Endodermal cell (in vitro differentiated cells): ENCODE measurements around the gene NFIA. TPM values are rescaled to one million over a fixed set of nuclear protein-coding genes. Genes with fewer than 3 reads are reported as not detected.

Experiments used
- DNase-seq: peaks from one replicate; pipeline ENCODE4 v3.0.0-alpha.2; 2017
- H3K27ac ChIP-seq: 2 replicates; pipeline ENCODE4 v1.5.1; 2013; ENCODE audit warnings: mild to moderate bottlenecking, low read depth, low read length, moderate library complexity
- H3K27me3 ChIP-seq: 2 replicates; pipeline ENCODE4 v1.6.1; 2013; ENCODE audit warnings: mild to moderate bottlenecking, low read length, moderate library complexity; ENCODE audit not compliant: insufficient read depth, control insufficient read depth, poor library complexity, severe bottlenecking
- H3K36me3 ChIP-seq: 2 replicates; pipeline ENCODE4 v1.7.0; 2013; ENCODE audit warnings: mild to moderate bottlenecking, low read length, moderate library complexity; ENCODE audit not compliant: control insufficient read depth, insufficient read depth
- H3K4me1 ChIP-seq: one replicate; pipeline ENCODE4 v1.7.0; 2013; ENCODE audit warnings: low read length; ENCODE audit not compliant: control insufficient read depth, insufficient read depth
- H3K4me3 ChIP-seq: 2 replicates; pipeline ENCODE4 v1.5.1; 2013; ENCODE audit warnings: mild to moderate bottlenecking, low read length, moderate library complexity
- H3K9ac ChIP-seq: 2 replicates; pipeline ENCODE4 v1.6.1; 2013; ENCODE audit warnings: mild to moderate bottlenecking, low read length, moderate library complexity; ENCODE audit not compliant: poor library complexity, severe bottlenecking; ENCODE audit errors: extremely low read depth
- H3K9me3 ChIP-seq: 2 replicates; pipeline ENCODE4 v1.6.1; 2013; ENCODE audit warnings: mild to moderate bottlenecking, low read length, moderate library complexity; ENCODE audit not compliant: control insufficient read depth
- H3K27ac Mint-ChIP-seq: 2 replicates; pipeline ENCODE4 v1.8.0; 2020; ENCODE audit warnings: mixed read lengths
- H3K27me3 Mint-ChIP-seq: 2 replicates; pipeline ENCODE4 v1.8.0; 2021; ENCODE audit warnings: mild to moderate bottlenecking, mixed read lengths; ENCODE audit not compliant: insufficient read depth
- H3K36me3 Mint-ChIP-seq: 2 replicates; pipeline ENCODE4 v1.8.0; 2020; ENCODE audit warnings: low read depth, mixed read lengths
- H3K4me1 Mint-ChIP-seq: 2 replicates; pipeline ENCODE4 v1.8.0; 2020; ENCODE audit warnings: mixed read lengths
- H3K4me3 Mint-ChIP-seq: 2 replicates; pipeline ENCODE4 v1.8.0; 2020; ENCODE audit warnings: mild to moderate bottlenecking, moderate library complexity, mixed read lengths
- H3K9me3 Mint-ChIP-seq: 2 replicates; pipeline ENCODE4 v1.8.0; 2020; ENCODE audit warnings: mild to moderate bottlenecking, mixed read lengths
- WGBS, 2 experiments: methylation state at CpG; one replicate each; pipeline versions ENCODE4 v1.1.5 to v1.1.7; 2013; ENCODE audit warnings: missing lambda C conversion rate in 2 of 2, mixed read lengths in 1 of 2; ENCODE audit not compliant: insufficient coverage in 1 of 2, insufficient read length in 1 of 2; 5-methylcytosine and 5-hydroxymethylcytosine counted together
- total RNA-seq, 2 donors: library from RNA; stranded (reverse); fragmentation: NEBNext Ultra II Directional in 1 of 2; extraction: Animal tissue kit (Norgen Biotek cat#: 25700) in 1 of 2; gene quantifications; 2 replicates in 1 of 2; 3 replicates in 1 of 2; pipeline ENCODE4 v1.2.1, GENCODE V29; 2021
- TF ChIP-seq, protein P1 (sequence below): fragments of 200-600 bp; sonication (generic); conservative IDR thresholded peaks from 2 replicates; pipeline ENCODE4 v1.5.0; 2021; ENCODE audit warnings: antibody characterized with exemption, mild to moderate bottlenecking

NFIA gene
- total RNA-seq, 2 donors from 2014 or later: 2.3 to 3.8 TPM

- no peaks in the 10 kb centered on the region for H3K4me1 ChIP-seq
- no peaks in the 10 kb centered on the region for H3K27me3 ChIP-seq
- peaks cover 9% of the 10 kb centered on the region for H3K9me3 ChIP-seq
- H3K36me3 ChIP-seq: no peaks in the 10 kb centered on the region
- H3K9ac ChIP-seq: no peak overlapping the region
- no peak for DNase-seq
- H3K4me3 ChIP-seq: no peak overlapping the region
- Mint-ChIP-seq H3K27ac (peak overlapping the region; percentile 20), H3K27me3 (no peaks in the 10 kb centered on the region), H3K36me3 (no peaks in the 10 kb centered on the region), H3K4me1 (peaks cover 9% of the 10 kb centered on the region), H3K4me3 (no peak overlapping the region), H3K9me3 (peaks cover 4% of the 10 kb centered on the region)
- TF ChIP-seq, protein P1, sequence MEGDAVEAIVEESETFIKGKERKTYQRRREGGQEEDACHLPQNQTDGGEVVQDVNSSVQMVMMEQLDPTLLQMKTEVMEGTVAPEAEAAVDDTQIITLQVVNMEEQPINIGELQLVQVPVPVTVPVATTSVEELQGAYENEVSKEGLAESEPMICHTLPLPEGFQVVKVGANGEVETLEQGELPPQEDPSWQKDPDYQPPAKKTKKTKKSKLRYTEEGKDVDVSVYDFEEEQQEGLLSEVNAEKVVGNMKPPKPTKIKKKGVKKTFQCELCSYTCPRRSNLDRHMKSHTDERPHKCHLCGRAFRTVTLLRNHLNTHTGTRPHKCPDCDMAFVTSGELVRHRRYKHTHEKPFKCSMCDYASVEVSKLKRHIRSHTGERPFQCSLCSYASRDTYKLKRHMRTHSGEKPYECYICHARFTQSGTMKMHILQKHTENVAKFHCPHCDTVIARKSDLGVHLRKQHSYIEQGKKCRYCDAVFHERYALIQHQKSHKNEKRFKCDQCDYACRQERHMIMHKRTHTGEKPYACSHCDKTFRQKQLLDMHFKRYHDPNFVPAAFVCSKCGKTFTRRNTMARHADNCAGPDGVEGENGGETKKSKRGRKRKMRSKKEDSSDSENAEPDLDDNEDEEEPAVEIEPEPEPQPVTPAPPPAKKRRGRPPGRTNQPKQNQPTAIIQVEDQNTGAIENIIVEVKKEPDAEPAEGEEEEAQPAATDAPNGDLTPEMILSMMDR: no peak
- H3K27ac ChIP-seq: peak overlapping the region; percentile 82
- 74% methylated on average over 3 of the region's 3 CpGs; no CpG with 5 or more reads in 1 of the 2 experiments for WGBS, 2 experiments
These were observed 29.0 kb downstream of the NFIA start for GRCh38 chr1:61111084-61112004.

GRCh38 chr1:61114178-61114870, 32.0 kb downstream of the NFIA start:
- Histone ChIP-seq H3K36me3 (no peaks in the 10 kb centered on the region), H3K4me3 (no peak overlapping the region), H3K9ac (no peak overlapping the region), H3K27me3 (no peaks in the 10 kb centered on the region), H3K9me3 (no peaks in the 10 kb centered on the region), H3K4me1 (no peaks in the 10 kb centered on the region), H3K27ac (no peak overlapping the region)
- H3K36me3 Mint-ChIP-seq: no peaks in the 10 kb centered on the region
- H3K9me3 Mint-ChIP-seq: no peaks in the 10 kb centered on the region
- TF ChIP-seq, protein P1: no peak
- WGBS, 2 experiments: 94% methylated on average over 3 of the region's 3 CpGs; no CpG with 5 or more reads in 1 of the 2 experiments
- no peak overlapping the region for H3K4me3 Mint-ChIP-seq
- H3K27me3 Mint-ChIP-seq: no peaks in the 10 kb centered on the region
- no peak overlapping the region for H3K27ac Mint-ChIP-seq
- no peak for DNase-seq
- H3K4me1 Mint-ChIP-seq: peaks cover 9% of the 10 kb centered on the region

DNA sequence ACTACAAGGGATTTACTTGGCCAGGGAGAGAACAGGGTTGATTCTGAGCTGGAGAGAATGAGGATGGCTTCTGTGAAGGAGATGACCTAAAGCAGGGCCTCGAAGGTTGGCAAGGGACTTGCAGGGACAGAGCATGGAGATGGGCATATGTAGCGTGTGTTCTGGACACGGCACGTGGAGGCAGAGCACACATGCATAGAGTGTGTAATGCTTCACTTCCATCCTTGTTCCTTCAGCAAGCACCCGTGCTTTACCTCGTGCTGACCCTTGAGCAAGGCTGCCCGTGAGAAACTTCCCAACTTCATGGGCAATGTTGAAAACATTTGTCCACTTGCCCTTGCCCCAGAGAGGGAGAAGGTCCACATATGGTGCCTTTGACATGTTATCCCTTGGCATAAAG, 33.1 kb downstream of the NFIA start:
- no peaks in the 10 kb centered on the region for H3K27me3 ChIP-seq
- WGBS, 2 experiments: 92 to 100% methylated on average over 7 of the region's 7 CpGs
- H3K4me3 Mint-ChIP-seq: no peak overlapping the region
- H3K27me3 Mint-ChIP-seq: no peaks in the 10 kb centered on the region
- no peak for DNase-seq
- H3K36me3 Mint-ChIP-seq: no peaks in the 10 kb centered on the region
- H3K9me3 Mint-ChIP-seq: no peaks in the 10 kb centered on the region
- H3K9me3 ChIP-seq: no peaks in the 10 kb centered on the region
- no peaks in the 10 kb centered on the region for H3K4me1 ChIP-seq
- H3K9ac ChIP-seq: no peak overlapping the region
- TF ChIP-seq, protein P1: no peak
- no peaks in the 10 kb centered on the region for H3K36me3 ChIP-seq
- H3K27ac Mint-ChIP-seq: no peak overlapping the region
- no peak overlapping the region for H3K4me3 ChIP-seq
- H3K4me1 Mint-ChIP-seq: peaks cover 9% of the 10 kb centered on the region
- no peak overlapping the region for H3K27ac ChIP-seq
